Neutrophil (primary cell): Measurements from ENCODE around the gene ATXN10.

Source experiments
- H3K27ac ChIP-seq: fragments of 200-600 bp; sonication (generic); 2 replicates; pipeline ENCODE4 v1.5.1; 2016; ENCODE audit warnings: mild to moderate bottlenecking, moderate library complexity
- H3K27me3 ChIP-seq: fragments of 200-600 bp; sonication (generic); 2 replicates; pipeline ENCODE4 v1.6.0; 2016; ENCODE audit warnings: mild to moderate bottlenecking
- H3K36me3 ChIP-seq: fragments of 200-600 bp; sonication (generic); 2 replicates; pipeline ENCODE4 v1.5.1; 2017
- H3K4me1 ChIP-seq, 2 experiments: fragments of 200-600 bp in 1 of 2; sonication (generic) in 1 of 2; 1 replicate in 1 of 2; 2 replicates in 1 of 2; pipeline versions ENCODE4 v1.5.1 to v1.6.1; 2013 to 2016; ENCODE audit warnings: low read depth in 1 of 2, low read length in 1 of 2, mild to moderate bottlenecking in 1 of 2, moderate library complexity in 1 of 2; ENCODE audit not compliant: control insufficient read depth in 1 of 2, insufficient read depth in 1 of 2
- H3K4me3 ChIP-seq, 2 experiments: fragments of 200-600 bp in 1 of 2; sonication (generic) in 1 of 2; 1 replicate in 1 of 2; 2 replicates in 1 of 2; pipeline ENCODE4 v1.5.1; 2013 to 2016; ENCODE audit warnings: low read depth in 1 of 2, low read length in 1 of 2, mild to moderate bottlenecking in 1 of 2, moderate library complexity in 1 of 2
- H3K9me3 ChIP-seq: fragments of 200-600 bp; sonication (generic); 2 replicates; pipeline ENCODE4 v1.5.1; 2016
- CTCF ChIP-seq: fragments of 200-600 bp; sonication (generic); IDR thresholded peaks from 2 replicates; pipeline ENCODE4 v1.5.1; 2016; ENCODE audit warnings: antibody characterized with exemption

Gene ATXN10

DNA sequence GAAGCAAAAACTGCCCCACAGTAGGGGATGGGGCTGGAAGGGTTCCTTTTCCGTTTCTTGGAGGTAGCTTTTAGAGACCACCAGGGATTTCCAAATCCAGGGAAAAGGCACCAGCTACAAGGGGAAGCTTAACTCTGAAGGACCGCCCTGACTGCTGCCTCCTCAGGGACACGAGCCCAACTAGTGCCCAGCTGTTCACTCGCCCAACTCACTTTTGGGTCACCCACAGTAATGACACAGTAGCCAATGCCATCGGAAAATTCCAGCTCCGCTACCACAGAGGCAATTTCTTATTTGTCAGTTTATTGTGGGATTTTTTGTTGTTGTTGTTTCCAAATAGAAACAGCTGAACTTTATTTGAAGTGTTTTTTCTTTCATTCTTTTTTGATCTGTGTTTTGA is 141.3 kb downstream of the ATXN10 start:
- Histone ChIP-seq H3K4me3 (no peak overlapping the region), H3K27me3 (no peaks in the 10 kb centered on the region), H3K9me3 (no peaks in the 10 kb centered on the region), H3K36me3 (peaks cover 19% of the 10 kb centered on the region), H3K27ac (no peak overlapping the region), H3K4me1 (no peaks in the 10 kb centered on the region)
- TF ChIP-seq CTCF: no peak

- H3K36me3 ChIP-seq: peaks cover 19% of the 10 kb centered on the region
Measured at GRCh38 chr22:45814198-45814597, 142.6 kb downstream of the ATXN10 start.

DNA sequence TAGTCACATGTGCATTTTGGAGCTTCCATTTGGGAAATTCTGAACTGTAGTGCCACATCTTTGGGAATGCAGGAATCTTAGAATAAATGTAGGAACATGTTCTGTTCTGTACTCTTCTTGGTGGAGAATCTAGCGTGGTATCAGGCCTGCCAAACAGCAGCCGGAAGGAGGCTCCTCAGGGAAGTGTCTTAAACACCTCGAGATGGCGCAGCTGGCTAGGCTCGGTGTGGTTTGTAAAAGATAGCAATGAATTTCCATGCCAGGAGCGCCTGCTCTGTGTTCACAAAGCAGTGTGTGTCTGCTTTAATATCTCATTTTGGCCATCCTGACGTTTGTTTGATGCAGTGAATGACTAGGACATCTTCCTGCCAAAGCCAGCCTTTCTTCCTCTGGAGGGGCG is 145.1 kb downstream of the ATXN10 start:
- no peak for TF ChIP-seq CTCF
- Histone ChIP-seq H3K27me3 (no peaks in the 10 kb centered on the region), H3K9me3 (no peaks in the 10 kb centered on the region), H3K27ac (no peak overlapping the region), H3K36me3 (peaks cover 15% of the 10 kb centered on the region), H3K4me3 (no peak overlapping the region), H3K4me1 (no peaks in the 10 kb centered on the region)

More at GRCh38 chr22:45814198-45814597, 142.6 kb downstream of the ATXN10 start:
- H3K27ac ChIP-seq: no peak overlapping the region
- no peaks in the 10 kb centered on the region for H3K4me1 ChIP-seq
- H3K27me3 ChIP-seq: no peaks in the 10 kb centered on the region
- no peak for TF ChIP-seq CTCF
- H3K4me3 ChIP-seq: no peak overlapping the region
- H3K9me3 ChIP-seq: no peaks in the 10 kb centered on the region

- H3K4me1 ChIP-seq: no peaks in the 10 kb centered on the region
- no peaks in the 10 kb centered on the region for H3K9me3 ChIP-seq
- TF ChIP-seq CTCF: no peak
- H3K36me3 ChIP-seq: peaks cover 9% of the 10 kb centered on the region
- H3K27me3 ChIP-seq: no peaks in the 10 kb centered on the region
- H3K27ac ChIP-seq: no peak overlapping the region
- H3K4me3 ChIP-seq: no peak overlapping the region
Measured at GRCh38 chr22:45817745-45818423, 146.2 kb downstream of the ATXN10 start.

GRCh38 chr22:45818424-45819085 is 146.9 kb downstream of the ATXN10 start:
- TF ChIP-seq CTCF: no peak
- no peak overlapping the region for H3K4me3 ChIP-seq
- no peaks in the 10 kb centered on the region for H3K4me1 ChIP-seq
- H3K27ac ChIP-seq: no peak overlapping the region
- peaks cover 9% of the 10 kb centered on the region for H3K36me3 ChIP-seq
- H3K27me3 ChIP-seq: no peaks in the 10 kb centered on the region
- no peaks in the 10 kb centered on the region for H3K9me3 ChIP-seq
